Measurements from ENCODE around the gene STUB1. TPM values are rescaled to one million over a fixed set of nuclear protein-coding genes. Genes with fewer than 3 reads are reported as not detected.

Gene STUB1
- polyA plus RNA-seq, 10 donors, result 73.3 to 119 (median 98.5) TPM

GRCh38 chr16:709566-710499, 29.6 kb downstream of the STUB1 start:
- DNase-seq, result peak; percentile 56 to 79 (median 58)

GRCh38 chr16:710500-711075, 30.4 kb downstream of the STUB1 start:
- no peak for DNase-seq

- no peak for DNase-seq
Observed at GRCh38 chr16:711084-711483, 30.9 kb downstream of the STUB1 start.

- peak; percentile 34 to 83 (median 78) for DNase-seq
Observed at GRCh38 chr16:711548-712320, 31.5 kb downstream of the STUB1 start.

GRCh38 chr16:712740-713250, 32.6 kb downstream of the STUB1 start:
- peak in 1 of 3 donors; percentile 86 for DNase-seq

- DNase-seq, result no peak
Observed at GRCh38 chr16:714079-714478, 33.9 kb downstream of the STUB1 start.

GRCh38 chr16:714558-715476, 34.6 kb downstream of the STUB1 start, which contains the start of gene METRN:
Gene METRN, plus strand, starts transcription at chr16:715118. Its CDS starts 172 bp downstream, at chr16:715290.
- DNase-seq, result peak; percentile 87 to 96 (median 93)

GRCh38 chr16:715477-716199, 35.4 kb downstream of the STUB1 start:
- peak in 1 of 3 donors; percentile 71 for DNase-seq

GRCh38 chr16:716200-716568, 36.0 kb downstream of the STUB1 start:
- DNase-seq, result no peak

GRCh38 chr16:716768-717325, 36.6 kb downstream of the STUB1 start:
- no peak for DNase-seq

- DNase-seq, result peak in 1 of 3 donors; percentile 77
Observed at GRCh38 chr16:717450-718245, 37.4 kb downstream of the STUB1 start.

GRCh38 chr16:718389-718788, 38.2 kb downstream of the STUB1 start:
- DNase-seq, result no peak

- DNase-seq, result no peak
Observed at GRCh38 chr16:718922-719321, 38.7 kb downstream of the STUB1 start.

- DNase-seq, result no peak
Observed at GRCh38 chr16:719815-720446, 39.7 kb downstream of the STUB1 start.

- peak; percentile 51 to 90 (median 74) for DNase-seq
Observed at GRCh38 chr16:720447-720989, 40.3 kb downstream of the STUB1 start.

GRCh38 chr16:720990-721764, 41.0 kb downstream of the STUB1 start, which contains the start of gene ANTKMT:
Gene ANTKMT, plus strand, starts transcription at chr16:721146. Its CDS starts 129 bp downstream, at chr16:721275.
- DNase-seq, result peak; percentile 61 to 94 (median 81)

Data from muscle of back (tissue), 11 donors.